ENCODE data around the gene GLI3.

GRCh38 chr7:41928781-41929180 is 308.2 kb downstream of the GLI3 start:
- no peak for TF ChIP-seq POLR2A (IDR thresholded peaks at IDR 0.05; ENCODE audit: low read depth, low read length)
- TF ChIP-seq POLR2AphosphoS5 (IDR thresholded peaks at IDR 0.05; ENCODE audit: low read depth, low read length) = no peak
- no peak for TF ChIP-seq TAF1 (IDR thresholded peaks at IDR 0.05; ENCODE audit: low read depth, low read length)
- TF ChIP-seq SPI1 (IDR thresholded peaks at IDR 0.05; ENCODE audit: low read depth, low read length) = no peak
- no peak for TF ChIP-seq PAX5 (IDR thresholded peaks at IDR 0.05; ENCODE audit: insufficient read depth, low read length, severe bottlenecking)
- TF ChIP-seq POU2F2 (IDR thresholded peaks at IDR 0.05; ENCODE audit: low read depth, low read length) = no peak
